Cerebellar nuclear complex (tissue), 1 donor: ENCODE data around the gene PLEKHA6.

Experiments
- DNase-seq, 2 experiments: peaks; one replicate each; lab custom pipeline; 2025; lab: John Stamatoyannopoulos, UW

PLEKHA6 gene

GRCh38 chr1:204383163-204383904 is 23.6 kb upstream of the PLEKHA6 start:
- no peak for DNase-seq

GRCh38 chr1:204382714-204383083 is 23.0 kb upstream of the PLEKHA6 start:
- no peak for DNase-seq

GRCh38 chr1:204380293-204380831 is 20.6 kb upstream of the PLEKHA6 start:
- no peak for DNase-seq

GRCh38 chr1:204377800-204378668 is 18.3 kb upstream of the PLEKHA6 start:
- no peak for DNase-seq

GRCh38 chr1:204376919-204377799 is 17.4 kb upstream of the PLEKHA6 start:
- no peak for DNase-seq

GRCh38 chr1:204376465-204376864 is 16.7 kb upstream of the PLEKHA6 start:
- DNase-seq = no peak

- DNase-seq = no peak
These were observed 14.2 kb upstream of the PLEKHA6 start for GRCh38 chr1:204373911-204374310.

GRCh38 chr1:204370176-204370575 is 10.4 kb upstream of the PLEKHA6 start:
- no peak for DNase-seq

- no peak for DNase-seq
These were observed 9.4 kb upstream of the PLEKHA6 start for GRCh38 chr1:204368996-204369726.

GRCh38 chr1:204367956-204368355 is 8.2 kb upstream of the PLEKHA6 start:
- DNase-seq = no peak

- no peak for DNase-seq
These were observed 7.6 kb upstream of the PLEKHA6 start for GRCh38 chr1:204367193-204367858.

GRCh38 chr1:204366759-204367158 is 7.0 kb upstream of the PLEKHA6 start:
- DNase-seq = no peak

- DNase-seq = peak in 1 of 2 experiments; percentile 72
These were observed 3.8 kb upstream of the PLEKHA6 start for GRCh38 chr1:204363335-204364114.

- DNase-seq = no peak
These were observed 3.2 kb upstream of the PLEKHA6 start for GRCh38 chr1:204362984-204363334.

GRCh38 chr1:204361781-204362180 is 2.1 kb upstream of the PLEKHA6 start:
- peak in 1 of 2 experiments; percentile 20 for DNase-seq

- no peak for DNase-seq
These were observed 1.6 kb upstream of the PLEKHA6 start for GRCh38 chr1:204361341-204361771.

GRCh38 chr1:204360314-204360713 is 585 bp upstream of the PLEKHA6 start:
- no peak for DNase-seq

- no peak for DNase-seq
These were observed 627 bp downstream of the PLEKHA6 start for GRCh38 chr1:204359131-204359473.

- DNase-seq = no peak
These were observed 1.1 kb downstream of the PLEKHA6 start for GRCh38 chr1:204358605-204359004.
